Muscle of leg (tissue), 11 donors: ENCODE measurements around the gene MAP1LC3B. TPM values are rescaled to one million over a fixed set of nuclear protein-coding genes. Genes with fewer than 3 reads are reported as not detected.
"Not testable (repeated sequence)": the region's sequence is repeated elsewhere in the genome, so short reads cannot be mapped to it uniquely, and the experiment has no call there.

Experiments used
- DNase-seq: peaks from one replicate; pipeline ENCODE4 v3.0.0; 2013
- H3K27ac ChIP-seq: one replicate; pipeline ENCODE4 v1.5.1; 2013; ENCODE audit warnings: mild to moderate bottlenecking, low read length, control low read depth
- H3K27me3 ChIP-seq: one replicate; pipeline ENCODE4 v1.6.1; 2013; ENCODE audit warnings: low read length; ENCODE audit not compliant: control insufficient read depth, insufficient read depth
- H3K36me3 ChIP-seq: one replicate; pipeline ENCODE4 v1.6.1; 2013; ENCODE audit warnings: low read length; ENCODE audit not compliant: control insufficient read depth, insufficient read depth
- H3K4me1 ChIP-seq: one replicate; pipeline ENCODE4 v1.6.1; 2013; ENCODE audit warnings: low read length; ENCODE audit not compliant: control insufficient read depth, insufficient read depth
- H3K4me3 ChIP-seq: one replicate; pipeline ENCODE4 v1.5.1; 2013; ENCODE audit warnings: low read length, control low read depth
- H3K9me3 ChIP-seq: replicated peaks from 2 replicates; pipeline ENCODE4 v1.6.1; 2013; ENCODE audit warnings: low read depth, low read length; ENCODE audit not compliant: control insufficient read depth
- WGBS: methylation state at CpG from one replicate; pipeline ENCODE4 v1.1.5; 2013; ENCODE audit warnings: missing lambda C conversion rate; ENCODE audit not compliant: insufficient coverage; 5-methylcytosine and 5-hydroxymethylcytosine counted together
- polyA plus RNA-seq, 8 donors: library from polyadenylated mRNA; unstranded; fragments of 120-200 nt; gene quantifications; one replicate each; pipeline versions ENCODE4 v1.2.1 to v1.2.3, GENCODE V29; 2013; ENCODE audit warnings: inconsistent platforms in 1 of 8, low replicate concordance in 1 of 8; ENCODE audit not compliant: insufficient read length in 8 of 8, insufficient read depth in 1 of 8
- total RNA-seq: library from RNA; stranded (reverse); fragments of 120-200 nt; gene quantifications from one replicate; pipeline ENCODE4 v1.2.4, GENCODE V29; 2013

MAP1LC3B gene
- total and polyA plus RNA-seq, 9 donors: 24.4 to 57.1 (median 48.0) TPM

- no peak overlapping the region for H3K4me3 ChIP-seq
- no peaks in the 10 kb centered on the region for H3K27me3 ChIP-seq
- DNase-seq: no peak
- WGBS: 60% methylated on average over 1 of the region's 5 CpGs
- peak overlapping the region; percentile 99 for H3K27ac ChIP-seq
- H3K4me1 ChIP-seq: peaks cover 35% of the 10 kb centered on the region
- H3K36me3 ChIP-seq: no peaks in the 10 kb centered on the region
- H3K9me3 ChIP-seq: no peaks in the 10 kb centered on the region
These were observed 2.9 kb upstream of the MAP1LC3B start for GRCh38 chr16:87389245-87389644.

- peaks cover 32% of the 10 kb centered on the region for H3K4me1 ChIP-seq
- not testable (repeated sequence) for DNase-seq, H3K4me3 ChIP-seq, H3K27ac ChIP-seq, H3K36me3 ChIP-seq, H3K9me3 ChIP-seq, H3K27me3 ChIP-seq
- WGBS: 87% methylated on average over 3 of the region's 9 CpGs
These were observed 2.2 kb upstream of the MAP1LC3B start for GRCh38 chr16:87389914-87390313.

- peak overlapping the region; percentile 80 for H3K4me3 ChIP-seq
- H3K4me1 ChIP-seq: peaks cover 32% of the 10 kb centered on the region
- WGBS: 94% methylated on average over 21 of the region's 24 CpGs
- H3K36me3 ChIP-seq: no peaks in the 10 kb centered on the region
- no peak for DNase-seq
- H3K27me3 ChIP-seq: no peaks in the 10 kb centered on the region
- H3K9me3 ChIP-seq: no peaks in the 10 kb centered on the region
- H3K27ac ChIP-seq: peak overlapping the region; percentile 93
These were observed 1.4 kb upstream of the MAP1LC3B start for GRCh38 chr16:87390641-87391323.

- H3K27me3 ChIP-seq: no peaks in the 10 kb centered on the region
- WGBS: 6% methylated on average over 37 of the region's 44 CpGs
- H3K4me3 ChIP-seq: peak overlapping the region; percentile 80
- no peaks in the 10 kb centered on the region for H3K9me3 ChIP-seq
- DNase-seq: peak; percentile 66
- H3K36me3 ChIP-seq: no peaks in the 10 kb centered on the region
- peaks cover 32% of the 10 kb centered on the region for H3K4me1 ChIP-seq
- peak overlapping the region; percentile 93 for H3K27ac ChIP-seq
These were observed 699 bp upstream of the MAP1LC3B start for GRCh38 chr16:87391324-87391949.

- under 1% methylated on average over 31 of the region's 53 CpGs for WGBS
- no peaks in the 10 kb centered on the region for H3K9me3 ChIP-seq
- H3K27me3 ChIP-seq: no peaks in the 10 kb centered on the region
- DNase-seq: peak; percentile 67
- H3K4me3 ChIP-seq: peak overlapping the region; percentile 71
- H3K4me1 ChIP-seq: peaks cover 19% of the 10 kb centered on the region
- H3K27ac ChIP-seq: peak overlapping the region; percentile 63
- H3K36me3 ChIP-seq: no peaks in the 10 kb centered on the region
These were observed 914 bp downstream of the MAP1LC3B start for GRCh38 chr16:87392821-87393679.

- H3K4me3 ChIP-seq: no peak overlapping the region
- H3K36me3 ChIP-seq: peaks cover 2% of the 10 kb centered on the region
- no peaks in the 10 kb centered on the region for H3K27me3 ChIP-seq
- no peak overlapping the region for H3K27ac ChIP-seq
- no peak for DNase-seq
- H3K9me3 ChIP-seq: no peaks in the 10 kb centered on the region
- WGBS: no CpG with 5 or more reads among the region's 6 CpGs
- H3K4me1 ChIP-seq: peaks cover 18% of the 10 kb centered on the region
These were observed 1.5 kb downstream of the MAP1LC3B start for GRCh38 chr16:87393680-87394055.

GRCh38 chr16:87395181-87395842 lies 3.2 kb downstream of the MAP1LC3B start:
- Histone ChIP-seq H3K36me3 (peaks cover 10% of the 10 kb centered on the region), H3K9me3 (no peaks in the 10 kb centered on the region), H3K4me1 (peaks cover 18% of the 10 kb centered on the region), H3K4me3 (no peak overlapping the region), H3K27me3 (no peaks in the 10 kb centered on the region), H3K27ac (no peak overlapping the region)
- DNase-seq: no peak
- WGBS: 89% methylated on average over 3 of the region's 7 CpGs

GRCh38 chr16:87404764-87405625 lies 12.9 kb downstream of the MAP1LC3B start:
- Histone ChIP-seq H3K9me3 (no peaks in the 10 kb centered on the region), H3K27ac (no peak overlapping the region), H3K4me3 (no peak overlapping the region), H3K36me3 (peaks cover 44% of the 10 kb centered on the region), H3K27me3 (no peaks in the 10 kb centered on the region), H3K4me1 (no peaks in the 10 kb centered on the region)
- 88% methylated on average over 13 of the region's 19 CpGs for WGBS
- no peak for DNase-seq

- H3K27ac ChIP-seq: no peak overlapping the region
- no peaks in the 10 kb centered on the region for H3K4me1 ChIP-seq
- H3K27me3 ChIP-seq: no peaks in the 10 kb centered on the region
- DNase-seq: no peak
- peaks cover 55% of the 10 kb centered on the region for H3K36me3 ChIP-seq
- no peak overlapping the region for H3K4me3 ChIP-seq
- no peaks in the 10 kb centered on the region for H3K9me3 ChIP-seq
- 84% methylated on average over 9 of the region's 14 CpGs for whole genome bisulfite sequencing
These were observed 14.5 kb downstream of the MAP1LC3B start for GRCh38 chr16:87406495-87407088.
